Astrocyte of the cerebellum (primary cell): ENCODE results near the gene CCDC47.

Experiments
- DNase-seq: peaks from one replicate; pipeline ENCODE4 v3.0.0-alpha.2; 2011; ENCODE audit warnings: low read depth
- H3K4me3 ChIP-seq: 2 replicates; pipeline ENCODE4 v1.5.1; 2011; ENCODE audit warnings: mild to moderate bottlenecking, low read depth, low read length, moderate library complexity
- in situ Hi-C: cut with HindIII; loops from 2 replicates; pipeline ENCODE4 v1.10.0; 2017; ENCODE audit warnings: low sequenced_read_pairs
- TF ChIP-seq, protein P1 (sequence below): IDR thresholded peaks from 2 replicates; pipeline ENCODE4 v1.5.1; 2012; ENCODE audit warnings: low read length, low read depth, moderate library complexity, mild to moderate bottlenecking; ENCODE audit errors: missing control alignments

The CCDC47 gene

GRCh38 chr17:63697341-63698286, 75.8 kb downstream of the CCDC47 start:
- TF ChIP-seq, protein P1, sequence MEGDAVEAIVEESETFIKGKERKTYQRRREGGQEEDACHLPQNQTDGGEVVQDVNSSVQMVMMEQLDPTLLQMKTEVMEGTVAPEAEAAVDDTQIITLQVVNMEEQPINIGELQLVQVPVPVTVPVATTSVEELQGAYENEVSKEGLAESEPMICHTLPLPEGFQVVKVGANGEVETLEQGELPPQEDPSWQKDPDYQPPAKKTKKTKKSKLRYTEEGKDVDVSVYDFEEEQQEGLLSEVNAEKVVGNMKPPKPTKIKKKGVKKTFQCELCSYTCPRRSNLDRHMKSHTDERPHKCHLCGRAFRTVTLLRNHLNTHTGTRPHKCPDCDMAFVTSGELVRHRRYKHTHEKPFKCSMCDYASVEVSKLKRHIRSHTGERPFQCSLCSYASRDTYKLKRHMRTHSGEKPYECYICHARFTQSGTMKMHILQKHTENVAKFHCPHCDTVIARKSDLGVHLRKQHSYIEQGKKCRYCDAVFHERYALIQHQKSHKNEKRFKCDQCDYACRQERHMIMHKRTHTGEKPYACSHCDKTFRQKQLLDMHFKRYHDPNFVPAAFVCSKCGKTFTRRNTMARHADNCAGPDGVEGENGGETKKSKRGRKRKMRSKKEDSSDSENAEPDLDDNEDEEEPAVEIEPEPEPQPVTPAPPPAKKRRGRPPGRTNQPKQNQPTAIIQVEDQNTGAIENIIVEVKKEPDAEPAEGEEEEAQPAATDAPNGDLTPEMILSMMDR, result peak; percentile 38
- no peak overlapping the region for H3K4me3 ChIP-seq
- DNase-seq, result no peak
- in situ Hi-C loops, result no loop called here

DNA sequence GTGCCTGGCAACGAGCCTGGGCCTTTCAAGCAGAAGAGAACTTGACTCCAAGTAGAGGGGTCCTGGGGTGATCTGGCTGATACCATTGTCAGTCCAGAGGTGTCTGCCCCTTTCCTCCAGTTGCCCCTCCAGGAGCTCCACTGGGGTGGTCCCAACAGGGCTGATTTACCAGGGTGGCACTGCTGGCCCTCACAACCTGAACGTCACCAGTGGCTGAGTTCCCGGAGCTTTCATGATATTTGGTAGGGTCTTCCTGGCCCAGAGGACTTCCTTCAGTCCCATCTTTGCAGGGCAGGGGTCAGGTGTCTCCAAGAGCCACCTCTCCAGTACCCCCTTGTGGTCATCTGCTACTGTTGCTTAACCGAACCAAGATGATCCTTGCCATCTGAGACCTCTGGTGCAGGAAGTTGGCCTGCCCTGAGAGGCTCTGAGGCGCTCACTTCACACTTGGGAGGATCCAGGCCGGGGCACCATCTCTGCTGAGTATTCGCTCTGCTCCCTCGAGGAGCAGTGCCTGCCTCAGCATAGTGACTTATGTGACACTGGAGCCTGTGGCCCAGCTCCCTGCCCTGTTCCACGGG, 76.9 kb downstream of the CCDC47 start:
- in situ Hi-C loops, result no loop called here
- DNase-seq, result no peak
- TF ChIP-seq, protein P1, result peak; percentile 61
- no peak overlapping the region for H3K4me3 ChIP-seq

GRCh38 chr17:63695889-63696288, 77.5 kb downstream of the CCDC47 start:
- TF ChIP-seq, protein P1, result no peak
- in situ Hi-C loops, result no loop called here
- H3K4me3 ChIP-seq, result no peak overlapping the region

More at GRCh38 chr17:63695889-63696288, 77.5 kb downstream of the CCDC47 start:
- DNase-seq, result no peak
